NCI-H1048 (cell line): Measurements from ENCODE around the gene TAAR1.
"Not testable (repeated sequence)": the region's sequence is repeated elsewhere in the genome, so short reads cannot be mapped to it uniquely, and the experiment has no call there.

Experiments
- DNase-seq: peaks from one replicate; lab custom pipeline; 2025; lab: John Stamatoyannopoulos, UW

TAAR1 gene, protein sequence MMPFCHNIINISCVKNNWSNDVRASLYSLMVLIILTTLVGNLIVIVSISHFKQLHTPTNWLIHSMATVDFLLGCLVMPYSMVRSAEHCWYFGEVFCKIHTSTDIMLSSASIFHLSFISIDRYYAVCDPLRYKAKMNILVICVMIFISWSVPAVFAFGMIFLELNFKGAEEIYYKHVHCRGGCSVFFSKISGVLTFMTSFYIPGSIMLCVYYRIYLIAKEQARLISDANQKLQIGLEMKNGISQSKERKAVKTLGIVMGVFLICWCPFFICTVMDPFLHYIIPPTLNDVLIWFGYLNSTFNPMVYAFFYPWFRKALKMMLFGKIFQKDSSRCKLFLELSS

DNA sequence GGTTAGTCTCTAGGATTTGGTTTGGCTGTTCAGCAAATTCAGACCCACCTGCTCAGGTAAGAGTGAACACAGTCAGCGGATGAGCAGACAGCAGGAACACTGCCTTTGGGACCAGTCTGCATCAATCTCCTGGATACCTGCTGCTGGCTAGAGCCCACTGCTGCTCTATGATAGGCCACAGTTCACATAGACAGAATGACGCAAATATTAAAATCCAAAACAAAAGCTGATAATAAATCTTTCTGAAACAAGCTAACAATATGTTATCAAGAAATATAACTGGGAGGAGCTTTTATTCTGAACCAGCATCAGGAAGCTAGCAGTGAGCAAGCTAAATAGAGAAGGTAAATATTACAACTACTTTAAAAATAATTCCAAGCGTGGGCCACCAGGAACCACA lies at the start of gene TAAR1:
TSS of gene TAAR1 (minus strand) at position 101 of the 400 bp plus-strand sequence. CDS start 13,179 bp downstream, outside the sequence.
- no peak for DNase-seq

DNA sequence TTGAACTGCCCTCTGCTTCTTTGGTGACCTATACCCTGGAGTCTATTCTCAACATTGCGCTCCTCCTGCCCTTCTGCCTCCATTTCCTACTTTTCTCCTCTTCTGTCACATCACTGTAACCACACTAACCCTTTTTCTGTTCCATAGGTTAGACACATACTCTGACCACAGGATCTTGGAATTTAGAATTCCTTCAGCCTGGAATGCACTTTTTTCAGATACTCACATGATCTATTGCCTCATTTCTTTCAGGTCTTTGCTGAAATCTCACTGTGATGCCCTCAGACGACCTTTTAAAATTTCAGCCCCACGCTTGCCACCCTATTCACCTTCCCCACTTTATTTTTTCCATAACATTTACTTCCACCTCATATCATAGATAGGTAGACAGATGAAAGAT lies 49.8 kb upstream of the TAAR1 start:
- DNase-seq = no peak

DNA sequence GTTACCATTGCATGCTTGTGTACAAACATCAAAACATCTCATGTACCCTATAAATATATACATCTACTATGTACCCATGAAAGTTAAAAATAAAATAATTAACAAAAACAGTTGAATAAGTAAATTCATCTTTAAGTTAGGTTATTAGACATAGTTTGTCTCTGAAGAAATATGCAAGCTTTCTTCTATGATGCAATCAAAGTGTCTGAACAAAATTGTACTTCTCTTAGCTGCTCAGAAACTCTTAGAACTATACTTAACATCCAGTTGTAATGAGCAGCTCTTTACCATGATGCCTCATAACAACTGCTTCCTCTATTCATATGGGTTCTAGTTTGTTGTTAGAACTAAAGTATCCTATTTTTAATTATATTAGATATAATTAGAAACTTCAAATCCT lies 49.0 kb upstream of the TAAR1 start:
- no peak for DNase-seq

DNA sequence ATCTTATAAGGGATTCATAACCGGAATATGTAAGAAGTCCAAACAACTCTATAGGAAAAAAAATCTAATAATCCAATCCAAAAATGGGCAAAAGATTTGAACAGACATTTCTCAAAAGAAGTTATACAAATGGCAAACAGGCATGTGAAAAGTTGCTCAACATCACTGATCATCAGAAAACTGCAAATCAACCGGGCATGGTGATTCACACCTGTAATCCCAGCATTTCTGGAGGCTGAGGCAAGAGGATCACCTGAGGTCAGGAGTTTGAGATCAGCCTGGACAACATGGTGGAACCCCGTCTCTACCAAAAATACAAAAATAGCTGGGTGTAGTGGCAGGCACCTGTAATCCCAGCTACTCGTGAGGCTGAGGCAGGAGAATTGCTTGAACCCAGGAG lies 47.8 kb upstream of the TAAR1 start:
- DNase-seq = not testable (repeated sequence)

DNA sequence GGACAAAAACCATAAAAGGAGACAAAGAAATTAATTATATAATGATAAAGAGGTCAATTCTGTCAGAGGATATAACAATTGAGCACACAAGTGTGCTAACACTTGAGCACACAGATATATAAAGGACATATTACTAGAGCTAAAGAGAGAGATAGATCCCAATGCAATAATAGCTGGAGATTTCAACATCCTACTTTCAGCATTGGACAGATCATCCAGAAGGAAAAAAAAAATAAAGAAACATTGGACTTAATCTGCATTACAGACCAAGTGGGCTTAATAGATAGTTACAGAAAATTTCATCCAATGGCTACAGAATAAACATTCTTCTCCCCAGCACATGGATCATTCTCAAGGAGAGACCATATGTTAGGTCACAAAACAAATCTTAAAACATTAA lies 45.0 kb upstream of the TAAR1 start:
- no peak for DNase-seq

DNA sequence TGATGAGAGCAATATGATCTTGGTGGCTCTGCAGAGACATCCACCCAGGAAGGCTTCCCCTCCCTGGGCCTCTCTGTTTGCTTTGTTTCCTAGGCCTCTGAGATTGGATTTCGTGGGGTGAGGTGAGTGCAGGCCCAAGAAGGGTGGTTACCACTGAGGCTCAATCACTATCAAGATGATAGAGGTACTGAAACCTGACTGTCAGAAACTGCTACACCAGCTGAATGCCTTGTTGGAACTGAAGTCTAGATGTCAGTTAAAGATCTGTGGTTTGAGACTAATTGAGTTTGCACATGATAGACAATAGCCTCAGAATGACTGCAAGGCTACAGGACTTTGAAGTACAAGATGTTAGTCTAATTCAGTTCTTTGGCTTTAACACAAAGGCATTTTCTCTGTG lies 39.6 kb upstream of the TAAR1 start:
- DNase-seq = no peak

DNA sequence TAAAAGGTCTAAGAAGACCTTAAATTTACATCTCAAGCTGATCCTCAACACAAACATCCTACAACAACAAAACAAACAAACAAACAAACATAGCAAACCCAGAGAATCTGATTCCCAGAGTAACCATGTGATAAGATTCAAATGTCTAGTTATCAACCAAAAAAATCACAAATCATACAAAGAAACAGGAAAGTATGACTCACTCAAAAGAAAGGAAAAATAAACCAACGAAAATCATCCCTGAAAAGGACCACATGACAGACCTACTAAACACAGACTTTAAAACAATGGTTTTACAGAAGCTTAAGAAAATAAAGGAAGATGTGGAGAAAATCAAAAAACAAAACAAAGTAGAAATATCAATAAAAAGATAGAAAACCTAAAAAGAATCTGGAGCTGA lies 36.8 kb upstream of the TAAR1 start:
- no peak for DNase-seq

DNA sequence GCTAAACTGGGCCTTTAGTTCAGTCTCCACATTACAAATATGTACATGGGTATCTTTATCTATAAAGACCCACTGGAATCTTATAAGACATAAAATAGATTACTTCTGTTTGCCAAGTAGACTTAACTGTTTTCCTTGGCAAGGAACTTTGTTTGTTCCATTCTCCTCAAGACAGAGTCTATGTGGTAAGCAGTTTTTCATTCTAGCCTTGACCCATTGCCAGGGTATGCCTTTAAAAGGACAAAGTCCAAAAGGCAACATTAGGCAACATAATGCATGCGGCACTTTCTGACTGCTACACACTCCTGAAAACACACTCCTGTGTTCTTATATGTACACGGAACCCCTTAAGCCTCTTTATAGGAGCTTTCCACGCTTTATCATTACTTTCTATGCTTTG lies 34.5 kb upstream of the TAAR1 start:
- no peak for DNase-seq

DNA sequence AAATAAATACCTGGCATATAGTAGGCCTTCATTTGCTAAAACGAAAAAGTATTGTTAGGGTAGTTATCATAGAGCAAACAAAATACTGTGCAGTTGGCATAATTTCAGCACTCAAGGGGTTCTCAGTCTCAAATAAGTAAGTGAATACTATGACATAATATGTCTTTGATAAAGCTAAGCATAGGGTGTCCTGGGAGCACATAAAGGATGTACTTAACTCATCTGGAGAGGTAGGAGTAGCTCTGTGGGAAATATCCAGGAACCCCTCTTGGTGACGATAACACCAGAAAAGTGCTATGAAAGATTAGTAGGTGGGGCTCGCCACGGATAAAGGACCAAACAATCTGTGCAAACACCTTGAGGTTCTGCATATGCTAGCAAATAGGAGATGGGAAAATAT lies 31.7 kb upstream of the TAAR1 start:
- DNase-seq = no peak

DNA sequence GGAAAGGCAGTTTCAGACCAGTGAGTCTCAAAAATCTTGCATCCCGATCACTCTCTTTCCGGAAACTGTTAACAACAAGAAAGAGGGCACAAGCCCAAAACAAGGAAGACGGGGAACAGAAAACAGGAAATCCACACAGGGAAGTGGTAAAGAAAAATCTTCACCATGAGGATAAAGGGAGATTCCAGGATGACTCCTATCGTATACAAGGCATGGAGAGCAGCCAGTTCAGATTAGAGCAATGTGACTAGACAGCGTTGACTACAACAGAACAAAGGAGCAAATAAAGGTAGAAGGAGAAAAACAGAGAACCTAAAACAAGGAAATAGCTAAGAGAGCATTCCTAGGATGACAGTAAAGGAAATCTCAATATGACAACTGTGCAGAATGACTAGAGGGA lies 28.3 kb upstream of the TAAR1 start:
- no peak for DNase-seq

DNA sequence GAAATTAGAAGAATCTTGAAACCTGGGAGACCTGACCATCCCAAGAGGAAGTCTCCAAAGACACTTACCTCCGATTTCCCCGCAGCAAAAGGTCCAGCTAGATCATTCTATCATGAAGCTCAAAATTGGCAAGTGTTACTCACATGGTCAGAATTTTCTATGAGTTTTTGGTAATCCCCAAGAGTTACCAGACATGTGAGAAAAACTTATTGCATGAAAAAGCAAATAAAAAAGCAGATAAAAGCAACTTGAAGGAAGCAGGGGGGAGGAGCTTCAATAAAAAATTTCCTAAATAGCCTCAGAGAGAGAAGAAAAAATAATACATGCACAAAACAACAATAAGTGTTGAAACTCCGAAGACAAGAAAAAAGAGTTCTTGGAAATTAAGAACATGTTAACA lies 27.5 kb upstream of the TAAR1 start:
- DNase-seq = no peak

DNA sequence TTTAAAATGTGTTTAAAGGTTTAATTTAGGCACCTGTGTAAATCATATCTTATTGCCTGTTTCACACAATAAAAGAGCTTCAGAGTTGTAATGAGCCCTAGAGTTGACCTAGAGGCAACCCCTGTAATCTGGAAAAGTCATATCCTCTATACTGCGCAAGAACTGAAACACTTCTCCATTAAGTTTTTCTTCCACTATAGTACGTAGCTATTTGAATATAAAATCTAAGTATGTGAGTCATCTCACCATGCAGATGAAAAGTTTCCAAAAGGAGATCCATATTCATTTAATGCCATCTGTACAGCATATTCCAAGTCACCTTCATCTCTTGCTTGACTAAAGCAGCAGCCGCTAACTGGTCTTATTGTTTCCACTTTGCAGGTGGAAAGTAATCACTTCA lies 26.0 kb upstream of the TAAR1 start:
- no peak for DNase-seq

DNA sequence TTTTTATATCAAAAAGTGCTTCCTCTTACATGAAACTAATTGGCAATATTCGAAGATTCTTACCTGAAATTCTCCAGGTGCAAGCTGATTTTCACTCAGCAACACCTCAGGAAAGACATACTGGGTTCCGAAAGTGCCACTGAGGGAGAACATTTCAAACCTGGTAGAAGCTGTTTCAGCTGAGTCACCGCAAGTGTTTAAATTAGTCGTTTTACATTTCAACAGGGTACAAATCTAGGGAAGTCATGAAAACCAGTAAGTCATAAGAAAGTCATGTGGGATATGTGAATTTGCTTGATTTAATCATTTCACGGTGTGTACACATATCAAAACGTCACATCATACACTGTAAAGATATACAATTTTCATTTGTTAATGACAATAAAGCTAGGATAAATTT lies 25.3 kb upstream of the TAAR1 start:
- no peak for DNase-seq

DNA sequence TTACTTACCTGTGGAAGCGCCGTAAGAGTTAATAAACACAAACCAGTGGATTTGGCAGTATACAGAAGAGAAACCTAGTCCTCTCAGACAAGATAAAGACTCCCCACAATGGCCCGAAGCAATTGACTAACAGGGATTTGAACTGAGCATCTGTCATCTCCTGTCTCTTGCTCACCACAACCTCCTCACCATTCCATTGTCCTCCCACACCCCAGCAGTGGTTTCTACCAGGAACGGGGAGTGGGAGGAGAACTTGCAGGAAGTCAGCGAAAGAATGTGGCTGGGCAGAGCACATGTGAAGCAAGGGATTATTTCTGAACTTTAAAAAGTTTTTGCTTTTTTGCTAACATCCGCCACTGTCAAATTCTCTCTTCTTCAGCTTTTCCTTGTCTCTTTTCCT lies 24.6 kb upstream of the TAAR1 start:
- no peak for DNase-seq

DNA sequence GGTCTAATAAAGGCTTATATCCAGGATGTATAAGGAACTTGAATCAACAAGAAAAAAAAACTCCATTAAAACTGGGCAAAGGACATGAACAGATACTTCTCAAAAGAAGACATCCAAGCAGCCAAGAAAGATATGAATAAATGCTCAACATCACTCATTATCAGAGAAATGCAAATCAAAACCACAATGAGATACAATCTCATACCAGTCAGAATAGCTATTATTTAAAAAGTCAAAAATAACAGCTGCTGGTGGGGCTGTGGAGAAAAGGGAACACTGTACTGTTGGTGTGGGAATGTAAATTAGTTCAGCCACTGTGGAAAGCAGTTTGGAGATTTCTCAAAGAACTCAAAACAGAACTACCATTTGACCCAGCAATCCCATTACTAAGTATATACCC lies 20.1 kb upstream of the TAAR1 start:
- DNase-seq = not testable (repeated sequence)

DNA sequence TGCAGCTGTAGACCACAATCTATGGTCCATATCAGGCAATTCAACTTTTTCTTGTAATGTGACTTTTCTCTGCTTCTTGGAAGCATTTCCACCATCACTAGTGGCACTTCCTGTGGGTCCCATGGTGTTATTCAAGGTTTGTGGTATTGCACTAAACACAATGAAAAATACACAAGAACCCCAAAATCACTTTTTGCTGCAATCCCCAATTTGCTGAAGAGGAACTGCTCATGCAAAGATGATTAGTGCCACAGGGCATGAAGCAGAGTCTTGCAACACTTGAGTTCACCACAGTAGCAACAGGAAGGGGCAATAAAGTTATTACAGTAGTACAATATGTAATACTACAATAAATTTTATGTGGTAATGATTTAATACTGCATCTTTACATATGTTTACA lies 16.8 kb upstream of the TAAR1 start:
- DNase-seq = no peak

DNA sequence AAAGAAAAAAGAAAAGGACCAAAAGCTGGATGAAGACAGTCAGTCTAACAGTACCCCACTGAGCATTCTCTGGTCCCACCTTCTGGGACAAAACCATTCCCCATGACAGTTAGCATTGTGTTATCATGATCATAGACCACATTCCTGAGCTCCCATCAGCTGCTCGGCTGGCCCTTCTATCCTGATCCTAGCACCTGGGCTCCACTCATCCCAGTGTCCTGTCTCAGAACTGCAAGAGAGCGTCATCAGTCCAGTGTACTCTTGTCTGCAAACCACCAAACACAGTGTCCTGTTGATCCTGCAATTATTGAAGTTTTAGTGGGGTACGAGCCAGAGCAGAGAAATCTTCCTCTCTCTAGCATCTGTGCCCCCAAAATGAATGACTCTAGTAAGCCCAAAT lies 16.0 kb upstream of the TAAR1 start:
- no peak for DNase-seq

DNA sequence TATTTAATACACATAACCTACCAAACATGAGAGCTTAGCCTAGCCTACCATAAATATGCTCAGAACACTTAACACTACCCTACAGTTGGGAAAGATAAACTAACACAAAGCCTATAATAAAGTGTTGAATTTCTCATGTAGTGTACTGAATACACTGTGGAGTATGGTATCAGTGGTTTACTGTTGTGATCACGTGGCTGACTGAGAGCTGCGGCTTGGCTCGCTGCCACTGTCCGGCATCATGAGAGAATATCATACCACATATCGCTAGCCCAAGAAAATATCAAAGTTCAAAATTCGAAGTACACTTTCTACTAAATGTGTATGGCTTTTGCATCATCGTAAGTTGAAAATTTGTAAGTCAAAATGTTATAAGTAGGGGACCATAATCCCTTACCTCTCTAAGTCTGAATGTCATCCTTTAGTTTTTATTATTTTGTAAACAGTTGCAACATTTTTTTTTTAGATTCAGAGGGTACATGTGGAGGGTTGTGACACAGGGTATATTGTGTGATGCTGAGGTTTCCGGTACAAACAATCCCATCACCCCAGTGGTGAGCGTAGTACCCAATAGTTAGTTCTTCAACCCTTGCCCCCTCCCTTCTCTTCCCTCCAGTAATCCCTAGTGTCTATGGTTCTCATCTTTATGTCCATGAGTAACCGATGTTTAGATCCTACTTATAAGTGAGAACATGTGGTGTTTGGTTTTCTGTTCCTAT lies 14.6 kb upstream of the TAAR1 start:
- DNase-seq = no peak

DNA sequence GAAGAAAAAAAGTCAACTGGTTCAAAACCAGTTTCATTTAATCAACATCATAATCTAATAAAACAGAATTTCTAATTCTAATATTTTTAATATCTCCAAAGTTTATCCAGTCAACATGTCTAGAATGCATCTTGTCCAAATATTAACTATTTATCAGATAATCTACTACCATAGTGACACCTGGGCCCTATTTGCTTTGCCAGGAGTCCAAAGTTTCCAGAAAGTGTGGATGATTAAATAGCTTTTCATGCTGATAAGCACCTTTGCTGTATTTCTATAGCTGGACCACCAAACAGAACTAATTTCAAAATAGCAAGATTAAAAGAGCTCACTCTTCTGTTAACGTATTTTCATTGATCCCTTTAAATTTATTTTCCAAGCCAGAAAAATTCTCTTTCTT lies 12.3 kb upstream of the TAAR1 start:
- DNase-seq = no peak

DNA sequence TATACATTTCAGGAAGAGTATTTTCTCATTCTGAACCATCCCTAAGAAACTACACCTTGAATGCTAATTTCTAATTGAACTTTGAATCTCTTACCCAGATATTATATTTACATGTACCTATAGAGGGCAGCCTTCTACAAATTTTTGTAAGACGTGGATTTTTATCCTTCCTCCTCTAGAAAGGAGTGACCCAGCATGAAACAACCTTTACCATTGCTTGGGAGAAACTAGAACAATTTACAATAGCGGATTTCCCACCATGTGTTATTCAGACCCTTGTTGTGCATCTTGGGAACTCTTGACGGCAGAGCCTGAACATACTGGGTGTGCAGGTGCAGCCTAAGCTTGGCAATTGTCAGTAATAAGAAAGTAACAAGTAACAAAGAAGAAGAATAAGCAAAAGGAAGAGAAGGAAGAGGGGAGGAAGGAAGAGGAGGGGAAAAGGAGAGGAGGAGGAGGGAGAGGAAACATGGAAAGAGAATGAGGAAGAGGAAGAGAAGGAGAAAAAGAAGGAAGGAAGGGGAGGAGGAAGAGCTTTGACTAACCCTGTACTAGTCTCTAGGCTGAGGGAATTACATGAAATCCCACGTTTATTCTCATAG lies 10.8 kb upstream of the TAAR1 start:
- peak; percentile 38 for DNase-seq

DNA sequence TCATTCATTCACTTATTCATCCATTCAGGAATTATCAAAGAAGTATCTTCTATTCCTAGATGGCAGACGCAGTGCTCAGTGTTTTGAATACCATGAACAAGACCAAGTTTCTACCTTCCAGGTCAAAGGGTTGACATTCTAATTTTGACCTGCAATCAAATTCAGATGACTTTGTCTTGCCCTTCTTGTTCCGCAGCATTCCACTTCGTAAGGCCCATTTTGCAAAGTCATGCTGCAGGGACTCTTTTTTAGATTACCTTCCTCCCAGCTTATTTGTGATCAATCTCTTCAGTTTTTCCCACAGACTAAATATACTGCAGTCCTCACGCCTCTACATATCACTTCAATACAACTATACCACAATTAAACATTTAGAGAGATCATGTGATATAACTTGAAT lies 7.1 kb upstream of the TAAR1 start:
- no peak for DNase-seq

DNA sequence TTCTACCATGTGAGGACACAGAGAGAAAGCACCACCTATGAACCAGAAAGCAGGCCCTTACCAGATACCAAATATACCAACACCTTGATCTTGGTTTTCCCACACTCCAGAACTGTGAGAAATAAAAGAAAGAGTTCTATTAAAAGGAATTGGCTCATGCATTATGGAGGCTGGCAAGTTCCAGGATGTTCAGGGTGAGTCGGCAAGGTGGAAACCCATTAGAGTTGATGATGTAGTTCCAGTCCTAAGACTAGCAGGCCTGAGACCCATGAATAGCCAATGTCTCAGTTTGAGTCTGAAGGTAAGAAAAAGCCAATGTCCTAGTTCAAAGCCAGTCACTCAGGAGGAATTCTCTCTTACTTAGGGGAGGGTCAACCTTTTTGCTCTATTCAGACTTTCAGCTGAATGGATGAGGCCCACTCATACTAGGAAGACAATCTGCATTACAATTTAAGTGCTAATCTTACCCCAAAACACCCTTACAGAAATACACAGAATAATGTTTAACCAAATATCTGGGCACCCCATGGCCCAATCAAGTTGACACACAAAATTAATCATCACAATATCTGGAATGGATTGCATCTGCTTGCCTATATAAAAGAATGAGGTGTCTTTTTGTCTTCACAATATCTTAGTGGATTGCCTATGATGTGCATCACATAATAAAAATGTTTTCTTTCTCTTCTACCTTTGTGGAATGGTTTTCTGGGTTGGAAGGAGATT lies 5.5 kb upstream of the TAAR1 start:
- DNase-seq = no peak

DNA sequence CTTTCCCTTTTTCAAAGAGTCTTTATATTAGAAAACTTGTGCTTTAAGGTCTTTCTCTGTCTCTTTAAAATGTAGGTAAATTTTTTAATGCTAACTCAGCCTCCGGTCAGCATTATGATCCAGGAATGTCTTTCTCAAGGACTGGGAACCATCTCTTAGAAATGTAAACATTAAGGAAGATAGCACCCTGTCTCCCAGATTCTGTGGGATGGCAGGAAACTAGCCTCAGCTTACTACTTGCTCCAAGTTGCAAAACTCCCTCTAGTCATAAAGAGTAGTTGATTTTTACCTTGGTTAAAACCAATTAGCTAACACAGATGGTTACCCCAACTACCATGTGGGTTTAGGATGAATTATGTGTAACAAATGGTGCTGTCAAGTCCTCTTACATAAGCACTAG lies 4.7 kb upstream of the TAAR1 start:
- no peak for DNase-seq
